Right ventricle myocardium superior (tissue), 1 donor: ENCODE data around the gene BRD3. TPM values are rescaled to one million over a fixed set of nuclear protein-coding genes. Genes with fewer than 3 reads are reported as not detected.
A peak's percentile ranks its signal among the peaks of the same experiment; 100 is the strongest.

ENCODE experiments used
- ATAC-seq: fragments of 200-7000 bp; cut with Tn5 transposase; one replicate; pipeline ENCODE4 v1.9.1; 2020; ENCODE audit warnings: mild to moderate bottlenecking; ENCODE audit not compliant: poor library complexity
- DNase-seq: peaks from one replicate; pipeline ENCODE4 v3.0.0-alpha.2; 2020
- intact Hi-C: fragments of 100-400 bp; cut with DNase I; formaldehyde crosslinking; loops from one replicate; pipeline ENCODE4 v1.11.2; 2022
- total RNA-seq: library from RNA; stranded (reverse); fragmentation: NEBNext Ultra II Directional; extraction: Animal tissue kit (Norgen Biotek cat#: 25700); gene quantifications from one replicate; pipeline ENCODE4 v1.2.1, GENCODE V29; 2021
- donor health status: DM: no; HTN: yes; CAD: no; lungs with severe emphysema.

Gene BRD3
- total RNA-seq, 1 donor from 2014 or later, result 23.2 TPM

DNA sequence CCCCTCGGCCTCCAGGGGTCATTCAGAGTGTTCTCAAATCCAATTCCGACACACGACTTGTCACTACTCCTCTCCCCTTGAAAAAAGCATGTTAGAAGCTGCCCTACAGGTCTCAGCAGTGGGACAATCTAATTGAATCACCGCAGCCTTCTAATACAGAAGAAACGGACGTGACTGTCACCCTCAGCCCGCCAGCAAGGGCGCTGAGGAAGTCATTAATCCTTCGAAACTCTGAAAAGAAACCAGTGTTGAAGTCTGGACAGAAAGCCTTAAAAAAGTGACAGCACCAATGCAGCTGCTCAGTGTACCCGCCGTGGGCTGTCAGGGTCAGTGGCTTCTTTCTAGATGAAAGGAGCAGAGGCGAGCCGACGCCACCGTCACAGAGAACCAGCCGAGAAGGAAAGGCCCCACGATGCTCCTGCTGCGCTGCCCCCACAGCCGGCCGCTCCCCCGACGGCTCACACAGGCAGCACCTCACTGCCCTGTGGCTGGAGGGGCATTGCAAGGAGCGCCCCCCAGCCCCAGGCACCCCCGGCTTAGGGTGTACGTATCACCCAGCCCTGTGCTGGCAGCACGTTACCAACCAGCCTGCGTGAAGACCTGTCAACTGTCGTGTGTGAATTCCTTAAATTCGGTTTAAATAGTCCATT is 36.9 kb downstream of the BRD3 start:
- intact Hi-C loops, result no loop called here
- ATAC-seq (no peak), DNase-seq (no peak)

- DNase-seq (no peak), ATAC-seq (no peak)
- intact Hi-C loops, result no loop called here
These were observed 38.3 kb downstream of the BRD3 start for GRCh38 chr9:134029248-134030226.

GRCh38 chr9:134028575-134029247 is 39.1 kb downstream of the BRD3 start:
- DNase-seq, result no peak
- no peak for ATAC-seq
- intact Hi-C loops, result no loop called here

- intact Hi-C loops, result no loop called here
- no peak for ATAC-seq
- no peak for DNase-seq
These were observed 39.8 kb downstream of the BRD3 start for GRCh38 chr9:134028076-134028475.

GRCh38 chr9:134027561-134027960 is 40.3 kb downstream of the BRD3 start:
- intact Hi-C loops, result no loop called here
- ATAC-seq (no peak), DNase-seq (no peak)

DNA sequence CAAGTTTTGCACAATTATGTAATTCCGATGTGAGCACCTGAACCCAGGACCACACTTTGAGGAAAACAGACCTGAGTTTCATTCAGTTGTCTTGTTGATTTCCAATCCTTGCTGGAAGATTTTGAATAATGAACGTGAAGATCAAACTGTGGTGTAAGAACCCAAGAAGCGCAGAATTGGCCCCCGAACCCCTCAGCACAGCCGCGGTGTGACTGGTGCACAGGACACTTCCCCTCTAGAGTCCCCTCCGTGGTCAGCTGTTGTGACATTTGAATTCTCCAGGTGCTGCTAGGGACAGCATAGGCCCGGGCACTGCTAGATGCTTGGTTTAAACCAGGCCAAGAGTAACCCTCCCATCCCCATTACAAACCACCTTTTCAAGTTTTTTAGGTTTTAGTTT is 40.8 kb downstream of the BRD3 start:
- DNase-seq, result no peak
- no peak for ATAC-seq
- intact Hi-C loops, result no loop called here

GRCh38 chr9:134026581-134026980 is 41.2 kb downstream of the BRD3 start:
- intact Hi-C loops, result no loop called here
- no peak for ATAC-seq
- no peak for DNase-seq

- DNase-seq (peak; percentile 58), ATAC-seq (peak; percentile 1)
- intact Hi-C loops, result no loop called here
These were observed 42.0 kb downstream of the BRD3 start for GRCh38 chr9:134025606-134026541.

- peak; percentile 98 for DNase-seq
- intact Hi-C loops, result no loop called here
- peak; percentile 96 for ATAC-seq
These were observed 42.8 kb downstream of the BRD3 start, which contains the start of gene BRD3OS for GRCh38 chr9:134024828-134025605. TSS of gene BRD3OS (plus strand) at chr9:134025481. CDS start at chr9:134026748, 1,267 bp downstream.

DNA sequence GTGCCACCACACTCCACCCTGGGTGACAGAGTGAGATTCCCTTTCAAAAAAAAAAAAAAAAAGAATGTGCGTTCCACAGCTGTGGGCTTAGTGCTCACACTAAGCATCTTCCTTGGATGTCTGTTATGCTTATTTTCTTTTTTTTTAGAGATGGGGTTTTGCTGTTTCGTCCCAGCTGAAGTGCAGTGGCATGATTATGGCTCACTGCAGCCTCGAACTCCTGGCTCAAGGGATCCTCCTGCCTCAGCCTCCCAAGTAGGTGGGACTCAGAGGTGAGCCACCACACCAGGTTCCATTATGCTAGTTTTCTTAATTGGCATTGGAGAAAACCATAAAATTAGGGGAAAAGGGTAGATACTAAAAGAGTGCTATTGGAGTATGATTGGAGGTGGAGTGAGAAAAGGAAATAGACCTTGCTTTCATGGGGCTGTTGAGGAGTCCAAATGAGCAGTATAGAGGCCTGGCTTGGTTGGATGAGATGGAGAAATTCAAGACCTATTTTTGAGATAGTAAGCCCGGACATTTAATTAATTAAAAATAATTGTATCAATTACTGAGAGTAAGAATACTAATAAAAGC is 43.5 kb downstream of the BRD3 start:
- intact Hi-C loops, result no loop called here
- DNase-seq (no peak), ATAC-seq (no peak)

DNA sequence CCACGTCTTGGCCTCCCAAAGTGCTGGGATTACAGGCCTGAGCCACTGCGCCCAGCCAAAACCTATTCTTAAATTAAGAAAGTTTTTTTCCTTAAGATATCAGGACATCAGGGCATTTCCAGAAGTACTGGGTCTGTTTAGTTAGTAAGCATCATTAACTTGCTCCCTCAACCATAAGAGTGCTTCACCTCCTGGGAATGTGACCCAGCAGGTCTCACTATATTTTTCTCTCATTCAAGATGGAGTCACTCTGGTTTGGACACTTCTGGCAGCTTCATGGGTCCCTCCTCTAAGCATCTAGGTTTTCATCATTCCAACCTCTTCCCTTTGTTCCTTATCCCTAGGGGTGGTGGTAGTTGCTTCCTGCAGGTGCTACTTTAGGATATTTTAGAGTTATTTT is 52.9 kb downstream of the BRD3 start:
- DNase-seq (no peak), ATAC-seq (no peak)
- intact Hi-C loops, result no loop called here

- intact Hi-C loops, result no loop called here
- ATAC-seq, result no peak
- no peak for DNase-seq
These were observed 56.4 kb downstream of the BRD3 start for GRCh38 chr9:134011401-134011800.

GRCh38 chr9:134010310-134011173 is 57.3 kb downstream of the BRD3 start:
- intact Hi-C loops, result no loop called here
- ATAC-seq (peak; percentile 12), DNase-seq (no peak)

GRCh38 chr9:134007571-134007970 is 60.3 kb downstream of the BRD3 start:
- DNase-seq, result no peak

DNA sequence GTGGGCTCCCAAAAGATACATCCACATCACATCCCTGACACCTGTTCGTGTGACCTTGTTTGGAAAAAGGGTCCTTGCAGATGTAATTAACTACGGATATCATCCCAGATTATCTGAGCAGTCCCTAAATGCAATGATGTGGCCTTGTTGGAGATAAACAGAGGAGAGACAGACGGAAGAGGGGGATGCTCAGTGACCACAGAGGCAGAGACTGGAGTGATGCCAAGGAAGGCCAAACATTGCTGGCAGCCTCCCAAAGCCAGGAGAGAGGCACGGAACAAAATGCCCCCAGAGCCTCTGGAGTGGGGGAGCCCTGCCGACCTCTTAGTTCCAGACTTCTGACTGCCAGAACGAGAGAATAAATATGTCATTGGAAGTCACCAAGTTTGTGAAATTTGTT is 60.7 kb downstream of the BRD3 start:
- intact Hi-C loops, result no loop called here
- ATAC-seq, result no peak
- no peak for DNase-seq

More at GRCh38 chr9:134007571-134007970, 60.3 kb downstream of the BRD3 start:
- intact Hi-C loops, result no loop called here
- no peak for ATAC-seq

GRCh38 chr9:134005381-134005780 is 62.4 kb downstream of the BRD3 start:
- intact Hi-C loops, result no loop called here
- no peak for DNase-seq
- ATAC-seq, result no peak
